Caco-2 (cell line): ENCODE measurements around the gene C11orf91. TPM values are rescaled to one million over a fixed set of nuclear protein-coding genes. Genes with fewer than 3 reads are reported as not detected.
"Not testable (repeated sequence)": the region's sequence is repeated elsewhere in the genome, so short reads cannot be mapped to it uniquely, and the experiment has no call there.

ENCODE experiments used
- BruUV-seq: library from RNA; stranded (reverse); fragments of 400-500 nt; replicated peaks from 2 replicates; lab custom pipeline; 2021; lab: Mats Ljungman, UMichigan
- CTCF ChIA-PET: fragments of 300-600 bp; sonication (Branson Sonifier 250); formaldehyde crosslinking; loops from one replicate; lab custom pipeline; 2022; ENCODE audit warnings: antibody characterized with exemption; lab: Charles Lee
- POLR2A ChIA-PET: fragments of 300-600 bp; sonication (Branson Sonifier 250); formaldehyde crosslinking; loops from one replicate; lab custom pipeline; 2022; ENCODE audit warnings: antibody characterized with exemption; lab: Charles Lee
- DNase-seq, 2 experiments: peaks; one replicate each; pipeline versions ENCODE4 v3.0.0 to v3.0.0-alpha.2; 2020 to 2022
- H3K27me3 ChIP-seq: replicated peaks from 2 replicates; pipeline ENCODE4 v1.6.0; 2011; ENCODE audit warnings: low read length; ENCODE audit not compliant: control insufficient read depth, insufficient read depth
- H3K36me3 ChIP-seq: 2 replicates; pipeline ENCODE4 v1.5.1; 2011; ENCODE audit warnings: low read length; ENCODE audit not compliant: control insufficient read depth, insufficient read depth
- H3K4me1 ChIP-seq: fragments of 250-450 bp; sonication (Bioruptor Pico); 2 replicates; pipeline ENCODE4 v1.5.1; 2020; ENCODE audit warnings: mild to moderate bottlenecking
- H3K4me3 ChIP-seq: 2 replicates; pipeline ENCODE4 v1.5.1; 2011; ENCODE audit warnings: low read depth, mild to moderate bottlenecking, control low read depth, low read length
- H3K9me3 ChIP-seq: fragments of 250-450 bp; sonication (Bioruptor Pico); 2 replicates; pipeline ENCODE4 v1.5.1; 2020; ENCODE audit warnings: mild to moderate bottlenecking, moderate library complexity
- H3K27ac Mint-ChIP-seq: one replicate; pipeline ENCODE4 v1.8.0; 2022; ENCODE audit warnings: mixed read lengths; ENCODE audit not compliant: unreplicated experiment
- H3K27me3 Mint-ChIP-seq: one replicate; pipeline ENCODE4 v1.8.0; 2022; ENCODE audit warnings: mixed read lengths; ENCODE audit not compliant: insufficient read depth, unreplicated experiment
- H3K36me3 Mint-ChIP-seq: one replicate; pipeline ENCODE4 v1.8.0; 2022; ENCODE audit warnings: mild to moderate bottlenecking, mixed read lengths; ENCODE audit not compliant: insufficient read depth, unreplicated experiment
- H3K4me1 Mint-ChIP-seq: one replicate; pipeline ENCODE4 v1.8.0; 2022; ENCODE audit warnings: low read depth, mixed read lengths; ENCODE audit not compliant: unreplicated experiment
- H3K4me3 Mint-ChIP-seq: one replicate; pipeline ENCODE4 v1.8.0; 2022; ENCODE audit warnings: mild to moderate bottlenecking, moderate library complexity, mixed read lengths; ENCODE audit not compliant: unreplicated experiment
- H3K9me3 Mint-ChIP-seq: one replicate; pipeline ENCODE4 v1.8.0; 2022; ENCODE audit warnings: mixed read lengths; ENCODE audit not compliant: unreplicated experiment
- CTCF ChIP-seq, 2 experiments: fragments of 200-600 bp in 1 of 2; IDR thresholded peaks; 1 replicate in 1 of 2; 2 replicates in 1 of 2; pipeline versions ENCODE4 v1.5.1 to v1.8.0; 2011 to 2022; ENCODE audit warnings: antibody characterized with exemption in 1 of 2, control low read depth in 1 of 2, inconsistent platforms in 1 of 2, low read depth in 1 of 2, low read length in 1 of 2, mild to moderate bottlenecking in 1 of 2, moderate library complexity in 1 of 2; ENCODE audit not compliant: insufficient read depth in 1 of 2, severe bottlenecking in 1 of 2, unreplicated experiment in 1 of 2
- intact Hi-C: fragments of 100-400 bp; cut with micrococcal nuclease; formaldehyde crosslinking; loops from one replicate; pipeline ENCODE4 v1.10.0; 2022; ENCODE audit not compliant: unreplicated experiment
- total RNA-seq: library from RNA; stranded (reverse); gene quantifications from 2 replicates; pipeline ENCODE4 v1.2.3, GENCODE V29; 2022

Gene C11orf91
- total RNA-seq, 1 experiment from 2014 or later, result not detected

- no peaks in the 10 kb centered on the region for H3K9me3 ChIP-seq
- BruUV-seq, result no TSS peak
- Mint-ChIP-seq H3K9me3 (no peaks in the 10 kb centered on the region), H3K4me3 (no peak overlapping the region), H3K4me1 (peaks cover 3% of the 10 kb centered on the region), H3K27me3 (no peaks in the 10 kb centered on the region), H3K36me3 (peaks cover 19% of the 10 kb centered on the region), H3K27ac (no peak overlapping the region)
- ChIA-PET POLR2A (interaction anchor here (0.6 kb wide), 1 partner anchor 466 kb away, joined by 6 read pairs; no protein-coding TSS in a partner anchor), CTCF (no interaction called here)
- no peaks in the 10 kb centered on the region for H3K27me3 ChIP-seq
- no peak for TF ChIP-seq CTCF (IDR thresholded peaks at IDR 0.05; ENCODE audit: insufficient read depth in 1 of 2, low read depth in 1 of 2, low read length in 1 of 2, severe bottlenecking in 1 of 2, unreplicated experiment in 1 of 2)
- intact Hi-C loops, result no loop called here
- H3K4me3 ChIP-seq, result no peak overlapping the region
- no peak for DNase-seq
- no peaks in the 10 kb centered on the region for H3K4me1 ChIP-seq
- H3K36me3 ChIP-seq, result no peaks in the 10 kb centered on the region
These were observed 8.4 kb upstream of the C11orf91 start for GRCh38 chr11:33708985-33709384.

- H3K4me3 ChIP-seq, H3K36me3 ChIP-seq, DNase-seq, H3K4me1 Mint-ChIP-seq, H3K4me3 Mint-ChIP-seq, H3K9me3 ChIP-seq, POLR2A ChIA-PET, H3K27ac Mint-ChIP-seq, H3K4me1 ChIP-seq, intact Hi-C loops, H3K9me3 Mint-ChIP-seq, H3K27me3 Mint-ChIP-seq, H3K27me3 ChIP-seq, BruUV-seq, CTCF ChIA-PET: not testable (repeated sequence)
- H3K36me3 Mint-ChIP-seq, result peaks cover 26% of the 10 kb centered on the region
These were observed 7.2 kb upstream of the C11orf91 start for GRCh38 chr11:33707831-33708230.

GRCh38 chr11:33706966-33707365, 6.3 kb upstream of the C11orf91 start:
- no TSS peak for BruUV-seq
- no peaks in the 10 kb centered on the region for H3K9me3 Mint-ChIP-seq
- no peak overlapping the region for H3K4me3 ChIP-seq
- DNase-seq, result no peak
- H3K27ac Mint-ChIP-seq, result no peak overlapping the region
- H3K4me3 Mint-ChIP-seq, result no peak overlapping the region
- H3K27me3 Mint-ChIP-seq, result no peaks in the 10 kb centered on the region
- H3K27me3 ChIP-seq, result no peaks in the 10 kb centered on the region
- POLR2A ChIA-PET, result no interaction called here
- CTCF ChIA-PET, result no interaction called here
- no peaks in the 10 kb centered on the region for H3K9me3 ChIP-seq
- H3K4me1 Mint-ChIP-seq, result no peaks in the 10 kb centered on the region
- H3K4me1 ChIP-seq, result peaks cover 3% of the 10 kb centered on the region; the same call in 1 of the 2 replicates
- peaks cover 21% of the 10 kb centered on the region for H3K36me3 Mint-ChIP-seq
- intact Hi-C loops, result no loop called here
- H3K36me3 ChIP-seq, result no peaks in the 10 kb centered on the region
- no peak for TF ChIP-seq CTCF (IDR thresholded peaks at IDR 0.05; ENCODE audit: insufficient read depth in 1 of 2, low read depth in 1 of 2, low read length in 1 of 2, severe bottlenecking in 1 of 2, unreplicated experiment in 1 of 2)
